B cell (primary cell): ENCODE results near the gene DHX40. TPM values are rescaled to one million over a fixed set of nuclear protein-coding genes. Genes with fewer than 3 reads are reported as not detected.

ENCODE experiments used
- ATAC-seq: fragments of 200-7000 bp; cut with Tn5 transposase; one replicate; pipeline ENCODE4 v1.10.0; 2021; ENCODE audit warnings: low read depth, mild to moderate bottlenecking, moderate number of reproducible peaks, moderate library complexity
- CTCF ChIA-PET: fragments of 350-600 bp; sonication (Branson Sonifier 250); formaldehyde crosslinking; loops from one replicate; lab custom pipeline; 2021; ENCODE audit warnings: antibody characterized with exemption, inconsistent platforms; lab: Charles Lee
- POLR2A ChIA-PET: fragments of 350-600 bp; sonication (Branson Sonifier 250); formaldehyde crosslinking; loops from one replicate; lab custom pipeline; 2021; ENCODE audit warnings: antibody characterized with exemption; lab: Charles Lee
- DNase-seq: peaks from one replicate; pipeline ENCODE4 v3.0.0; 2013
- H2AFZ ChIP-seq: 2 replicates; pipeline ENCODE4 v1.6.1; 2012; ENCODE audit warnings: mild to moderate bottlenecking, low read depth, low read length; ENCODE audit not compliant: insufficient read depth, poor library complexity, severe bottlenecking
- H3K27ac ChIP-seq, 2 donors: 1 replicate in 1 of 2; 2 replicates in 1 of 2; pipeline ENCODE4 v1.5.1; 2012 to 2013; ENCODE audit warnings: low read length in 2 of 2, mild to moderate bottlenecking in 2 of 2, moderate library complexity in 1 of 2
- H3K27me3 ChIP-seq, 4 experiments: fragments of 200-600 bp in 1 of 4; sonication (generic) in 1 of 4; replicated peaks in 1 of 4; 1 replicate in 2 of 4; 2 replicates in 2 of 4; pipeline versions ENCODE4 v1.6.1 to v1.7.0; 2013 to 2016; ENCODE audit warnings: low read length in 3 of 4, mild to moderate bottlenecking in 2 of 4, mixed read lengths in 1 of 4, moderate library complexity in 1 of 4; ENCODE audit not compliant: insufficient read depth in 4 of 4, control insufficient read depth in 3 of 4; ENCODE audit errors: control extremely low read depth in 1 of 4
- H3K36me3 ChIP-seq, 2 experiments: replicated peaks in 1 of 2; 1 replicate in 1 of 2; 2 replicates in 1 of 2; pipeline versions ENCODE4 v1.6.1 to v1.7.1; 2013; ENCODE audit warnings: low read length in 1 of 2; ENCODE audit not compliant: insufficient read depth in 2 of 2, control insufficient read depth in 1 of 2; ENCODE audit errors: control extremely low read depth in 1 of 2, extremely low read depth in 1 of 2
- H3K4me1 ChIP-seq, 2 donors: fragments of 200-600 bp in 1 of 2; sonication (generic) in 1 of 2; 1 replicate in 1 of 2; 2 replicates in 1 of 2; pipeline versions ENCODE4 v1.5.1 to v1.6.1; 2013 to 2017; ENCODE audit warnings: low read length in 2 of 2; ENCODE audit not compliant: control insufficient read depth in 2 of 2, insufficient read depth in 2 of 2
- H3K4me2 ChIP-seq: replicated peaks from 2 replicates; pipeline ENCODE3; 2012; ENCODE audit warnings: mild to moderate bottlenecking, low read depth, low read length; ENCODE audit not compliant: poor library complexity, severe bottlenecking
- H3K4me3 ChIP-seq, 5 experiments: fragments of 200-600 bp in 1 of 5; sonication (generic) in 1 of 5; 1 replicate in 3 of 5; 2 replicates in 2 of 5; pipeline versions ENCODE4 v1.5.1 to v1.7.0; 2011 to 2016; ENCODE audit warnings: low read length in 4 of 5, mild to moderate bottlenecking in 4 of 5, low read depth in 2 of 5, control low read depth in 1 of 5, moderate library complexity in 1 of 5; ENCODE audit not compliant: insufficient read depth in 1 of 5; ENCODE audit errors: control extremely low read depth in 1 of 5, extremely low read depth in 1 of 5
- H3K79me2 ChIP-seq: fragments of 200-600 bp; sonication (generic); one replicate; pipeline ENCODE4 v1.6.0; 2016; ENCODE audit warnings: low read length; ENCODE audit not compliant: control insufficient read depth, insufficient read depth
- H3K9ac ChIP-seq: fragments of 200-600 bp; sonication (generic); 2 replicates; pipeline ENCODE4 v1.6.1; 2017; ENCODE audit warnings: mild to moderate bottlenecking, low read length, moderate library complexity
- H3K9me3 ChIP-seq, 3 donors: one replicate each; pipeline versions ENCODE4 v1.6.1 to v1.7.1; 2013; ENCODE audit warnings: low read length in 2 of 3; ENCODE audit not compliant: control insufficient read depth in 2 of 3, insufficient read depth in 1 of 3; ENCODE audit errors: control extremely low read depth in 1 of 3
- H4K20me1 ChIP-seq: 2 replicates; pipeline ENCODE4 v1.6.0; 2012; ENCODE audit warnings: mild to moderate bottlenecking, low read length; ENCODE audit not compliant: insufficient read depth, control insufficient read depth, poor library complexity, severe bottlenecking
- H3K27ac Mint-ChIP-seq: one replicate; pipeline ENCODE4 v1.8.0; 2021; ENCODE audit warnings: mixed read lengths
- H3K27me3 Mint-ChIP-seq: one replicate; pipeline ENCODE4 v1.8.0; 2021; ENCODE audit warnings: mixed read lengths
- H3K4me1 Mint-ChIP-seq: one replicate; pipeline ENCODE4 v1.8.0; 2021; ENCODE audit warnings: mixed read lengths
- H3K4me3 Mint-ChIP-seq: one replicate; pipeline ENCODE4 v1.8.0; 2021; ENCODE audit warnings: mixed read lengths
- H3K9me3 Mint-ChIP-seq: one replicate; pipeline ENCODE4 v1.8.0; 2022; ENCODE audit warnings: mixed read lengths; ENCODE audit not compliant: insufficient read depth
- CTCF ChIP-seq: fragments of 200-600 bp; IDR thresholded peaks from one replicate; pipeline ENCODE4 v1.8.0; 2022; ENCODE audit warnings: antibody characterized with exemption, mild to moderate bottlenecking
- EZH2 ChIP-seq: IDR thresholded peaks from 2 replicates; pipeline ENCODE4 v1.6.1; 2012; ENCODE audit warnings: borderline replicate concordance, low read depth, mild to moderate bottlenecking, moderate library complexity, low read length; ENCODE audit not compliant: insufficient read depth, poor library complexity, severe bottlenecking
- WGBS: methylation state at CpG from one replicate; pipeline ENCODE4 v1.1.5; 2013; ENCODE audit warnings: missing lambda C conversion rate; ENCODE audit not compliant: insufficient coverage; 5-methylcytosine and 5-hydroxymethylcytosine counted together
- intact Hi-C: fragments of 100-400 bp; cut with micrococcal nuclease; formaldehyde crosslinking; loops from one replicate; pipeline ENCODE4 v1.10.0; 2022
- polyA plus RNA-seq: library from polyadenylated mRNA; depleted of rRNA; stranded (reverse); fragments of >200 nt; gene quantifications from 2 replicates; pipeline ENCODE4 v1.2.3, GENCODE V29; 2012
- total RNA-seq, 2 donors: library from RNA; stranded (reverse); fragments of 120-200 nt in 1 of 2; gene quantifications; 1 replicate in 1 of 2; 2 replicates in 1 of 2; pipeline versions ENCODE4 v1.2.3 to v1.2.4, GENCODE V29; 2013 to 2022

Gene DHX40
- total and polyA plus RNA-seq, 2 donors (not counting 1 experiment from before 2014, with no cell fraction given), result 10.4 to 28.7 TPM

GRCh38 chr17:59650642-59651041 lies 85.2 kb downstream of the DHX40 start:
- H3K4me3 ChIP-seq, result no peak overlapping the region
- intact Hi-C loops, result no loop called here
- H4K20me1 ChIP-seq, result peaks cover 16% of the 10 kb centered on the region
- peaks cover 0 to 1% (median 0%) of the 10 kb centered on the region in 3 donors for H3K9me3 ChIP-seq
- peaks cover 72% of the 10 kb centered on the region for H3K79me2 ChIP-seq
- TF ChIP-seq CTCF, result no peak
- TF ChIP-seq EZH2, result no peak
- no peak overlapping the region for H3K27ac ChIP-seq
- H3K4me1 Mint-ChIP-seq, result peaks cover 6% of the 10 kb centered on the region
- ATAC-seq, result no peak
- no peak overlapping the region for H3K9ac ChIP-seq
- no peaks in the 10 kb centered on the region for H3K4me1 ChIP-seq
- DNase-seq, result no peak
- no peak overlapping the region for H3K4me3 Mint-ChIP-seq
- H3K27ac Mint-ChIP-seq, result no peak overlapping the region
- WGBS, result no CpG with 5 or more reads among the region's 1 CpG
- ChIA-PET POLR2A (no interaction called here), CTCF (interaction anchor here (1.0 kb wide), 1 partner anchor 24 kb away, joined by 4 read pairs; no protein-coding TSS in a partner anchor)
- H3K4me2 ChIP-seq, result no peak overlapping the region
- no peaks in the 10 kb centered on the region for H3K27me3 ChIP-seq
- H2AFZ ChIP-seq, result no peak overlapping the region
- no peaks in the 10 kb centered on the region for H3K27me3 Mint-ChIP-seq
- no peaks in the 10 kb centered on the region for H3K9me3 Mint-ChIP-seq
- peaks cover 13 to 86% of the 10 kb centered on the region in 2 experiments for H3K36me3 ChIP-seq

DNA sequence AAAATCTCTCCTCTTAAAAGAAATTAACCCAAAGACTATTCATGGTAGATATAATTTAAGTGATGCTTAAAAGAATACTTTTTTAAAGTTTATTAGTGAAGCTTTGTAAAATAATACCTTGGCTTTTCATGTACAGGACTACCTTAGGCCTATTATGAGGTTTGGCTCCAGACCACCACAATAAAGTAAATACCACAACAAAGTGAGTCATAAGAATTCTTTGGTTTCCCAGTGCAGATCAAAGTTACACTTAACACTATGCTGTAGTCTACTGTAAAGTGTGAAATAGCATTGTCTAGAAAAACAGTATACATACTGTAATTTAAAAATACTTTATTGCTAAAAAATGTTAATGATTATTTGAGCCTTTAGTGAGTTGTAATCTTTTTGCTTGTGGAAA lies 85.9 kb downstream of the DHX40 start:
- H3K4me1 Mint-ChIP-seq, result peaks cover 5% of the 10 kb centered on the region
- TF ChIP-seq CTCF, result no peak
- no peak for TF ChIP-seq EZH2
- Histone ChIP-seq H3K4me3 (no peak overlapping the region), H3K4me1 (no peaks in the 10 kb centered on the region), H3K9ac (no peak overlapping the region), H3K79me2 (peaks cover 68% of the 10 kb centered on the region), H3K36me3 (peaks cover 14 to 87% of the 10 kb centered on the region in 2 experiments), H3K4me2 (no peak overlapping the region), H4K20me1 (peaks cover 16% of the 10 kb centered on the region), H3K27me3 (no peaks in the 10 kb centered on the region), H2AFZ (no peak overlapping the region), H3K27ac (no peak overlapping the region), H3K9me3 (peaks cover 0 to 1% (median 0%) of the 10 kb centered on the region in 3 donors)
- ChIA-PET POLR2A (no interaction called here), CTCF (no interaction called here)
- ATAC-seq (no peak), DNase-seq (no peak)
- no peaks in the 10 kb centered on the region for H3K9me3 Mint-ChIP-seq
- no peaks in the 10 kb centered on the region for H3K27me3 Mint-ChIP-seq
- H3K27ac Mint-ChIP-seq, result no peak overlapping the region
- no peak overlapping the region for H3K4me3 Mint-ChIP-seq
- intact Hi-C loops, result no loop called here
